ENCODE measurements around the gene BCORL1.

The BCORL1 gene

GRCh38 chrX:129976441-129976840, 6.0 kb upstream of the BCORL1 start:
- peaks cover 70% of the 10 kb centered on the region for H3K27me3 ChIP-seq (ENCODE audit: control insufficient read depth, insufficient read depth, low read length)
- no peaks in the 10 kb centered on the region for H3K36me3 ChIP-seq (ENCODE audit: control insufficient read depth, insufficient read depth, low read length)
- no peak overlapping the region for H3K9ac ChIP-seq (ENCODE audit: low read depth, low read length)
- peaks cover 3% of the 10 kb centered on the region for H3K4me1 ChIP-seq (ENCODE audit: control insufficient read depth, insufficient read depth, low read length)
- H3K4me3 ChIP-seq (ENCODE audit: low read depth, low read length) = no peak overlapping the region
- H3K9me3 ChIP-seq (ENCODE audit: control insufficient read depth, insufficient read depth, low read length) = no peaks in the 10 kb centered on the region

GRCh38 chrX:129979207-129979920, 3.1 kb upstream of the BCORL1 start:
- Histone ChIP-seq H3K9me3 (ENCODE audit: control insufficient read depth, insufficient read depth, low read length) (no peaks in the 10 kb centered on the region), H3K27me3 (ENCODE audit: control insufficient read depth, insufficient read depth, low read length) (peaks cover 54% of the 10 kb centered on the region), H3K4me3 (ENCODE audit: low read depth, low read length) (peak overlapping the region; percentile 46), H3K9ac (ENCODE audit: low read depth, low read length) (no peak overlapping the region), H3K36me3 (ENCODE audit: control insufficient read depth, insufficient read depth, low read length) (no peaks in the 10 kb centered on the region), H3K4me1 (ENCODE audit: control insufficient read depth, insufficient read depth, low read length) (no peaks in the 10 kb centered on the region)

GRCh38 chrX:129980001-129980401, 2.4 kb upstream of the BCORL1 start:
- Histone ChIP-seq H3K4me3 (ENCODE audit: low read depth, low read length) (peak overlapping the region; percentile 32), H3K9me3 (ENCODE audit: control insufficient read depth, insufficient read depth, low read length) (no peaks in the 10 kb centered on the region), H3K27me3 (ENCODE audit: control insufficient read depth, insufficient read depth, low read length) (peaks cover 58% of the 10 kb centered on the region), H3K9ac (ENCODE audit: low read depth, low read length) (no peak overlapping the region), H3K36me3 (ENCODE audit: control insufficient read depth, insufficient read depth, low read length) (no peaks in the 10 kb centered on the region), H3K4me1 (ENCODE audit: control insufficient read depth, insufficient read depth, low read length) (no peaks in the 10 kb centered on the region)

GRCh38 chrX:129980540-129981199, 1.8 kb upstream of the BCORL1 start:
- Histone ChIP-seq H3K36me3 (ENCODE audit: control insufficient read depth, insufficient read depth, low read length) (no peaks in the 10 kb centered on the region), H3K4me3 (ENCODE audit: low read depth, low read length) (peak overlapping the region; percentile 66), H3K9ac (ENCODE audit: low read depth, low read length) (no peak overlapping the region), H3K9me3 (ENCODE audit: control insufficient read depth, insufficient read depth, low read length) (no peaks in the 10 kb centered on the region), H3K27me3 (ENCODE audit: control insufficient read depth, insufficient read depth, low read length) (peaks cover 61% of the 10 kb centered on the region), H3K4me1 (ENCODE audit: control insufficient read depth, insufficient read depth, low read length) (no peaks in the 10 kb centered on the region)

- Histone ChIP-seq H3K4me1 (ENCODE audit: control insufficient read depth, insufficient read depth, low read length) (no peaks in the 10 kb centered on the region), H3K36me3 (ENCODE audit: control insufficient read depth, insufficient read depth, low read length) (no peaks in the 10 kb centered on the region), H3K9me3 (ENCODE audit: control insufficient read depth, insufficient read depth, low read length) (no peaks in the 10 kb centered on the region), H3K9ac (ENCODE audit: low read depth, low read length) (no peak overlapping the region), H3K27me3 (ENCODE audit: control insufficient read depth, insufficient read depth, low read length) (peaks cover 61% of the 10 kb centered on the region), H3K4me3 (ENCODE audit: low read depth, low read length) (peak overlapping the region; percentile 66)
Observed at GRCh38 chrX:129981200-129981553, 1.3 kb upstream of the BCORL1 start.

GRCh38 chrX:129981752-129982299, 609 bp upstream of the BCORL1 start:
- Histone ChIP-seq H3K4me3 (ENCODE audit: low read depth, low read length) (peak overlapping the region; percentile 66), H3K9me3 (ENCODE audit: control insufficient read depth, insufficient read depth, low read length) (no peaks in the 10 kb centered on the region), H3K4me1 (ENCODE audit: control insufficient read depth, insufficient read depth, low read length) (no peaks in the 10 kb centered on the region), H3K27me3 (ENCODE audit: control insufficient read depth, insufficient read depth, low read length) (peaks cover 62% of the 10 kb centered on the region), H3K36me3 (ENCODE audit: control insufficient read depth, insufficient read depth, low read length) (no peaks in the 10 kb centered on the region), H3K9ac (ENCODE audit: low read depth, low read length) (no peak overlapping the region)

GRCh38 chrX:129983575-129984110, 1.2 kb downstream of the BCORL1 start:
- Histone ChIP-seq H3K9me3 (ENCODE audit: control insufficient read depth, insufficient read depth, low read length) (no peaks in the 10 kb centered on the region), H3K36me3 (ENCODE audit: control insufficient read depth, insufficient read depth, low read length) (no peaks in the 10 kb centered on the region), H3K27me3 (ENCODE audit: control insufficient read depth, insufficient read depth, low read length) (peaks cover 54% of the 10 kb centered on the region), H3K4me3 (ENCODE audit: low read depth, low read length) (no peak overlapping the region), H3K9ac (ENCODE audit: low read depth, low read length) (no peak overlapping the region), H3K4me1 (ENCODE audit: control insufficient read depth, insufficient read depth, low read length) (no peaks in the 10 kb centered on the region)

GRCh38 chrX:129984111-129984958, 1.9 kb downstream of the BCORL1 start:
- H3K9me3 ChIP-seq (ENCODE audit: control insufficient read depth, insufficient read depth, low read length) = no peaks in the 10 kb centered on the region
- peak overlapping the region; percentile 78 for H3K4me3 ChIP-seq (ENCODE audit: low read depth, low read length)
- no peaks in the 10 kb centered on the region for H3K36me3 ChIP-seq (ENCODE audit: control insufficient read depth, insufficient read depth, low read length)
- no peaks in the 10 kb centered on the region for H3K4me1 ChIP-seq (ENCODE audit: control insufficient read depth, insufficient read depth, low read length)
- H3K9ac ChIP-seq (ENCODE audit: low read depth, low read length) = no peak overlapping the region
- H3K27me3 ChIP-seq (ENCODE audit: control insufficient read depth, insufficient read depth, low read length) = peaks cover 47% of the 10 kb centered on the region

- H3K4me1 ChIP-seq (ENCODE audit: control insufficient read depth, insufficient read depth, low read length) = no peaks in the 10 kb centered on the region
Observed at GRCh38 chrX:129987871-129988270, 5.4 kb downstream of the BCORL1 start.

GRCh38 chrX:129992181-129992580, 9.7 kb downstream of the BCORL1 start:
- peaks cover 6% of the 10 kb centered on the region for H3K27me3 ChIP-seq (ENCODE audit: control insufficient read depth, insufficient read depth, low read length)
- H3K9me3 ChIP-seq (ENCODE audit: control insufficient read depth, insufficient read depth, low read length) = no peaks in the 10 kb centered on the region
- H3K4me3 ChIP-seq (ENCODE audit: low read depth, low read length) = no peak overlapping the region
- H3K36me3 ChIP-seq (ENCODE audit: control insufficient read depth, insufficient read depth, low read length) = no peaks in the 10 kb centered on the region
- H3K9ac ChIP-seq (ENCODE audit: low read depth, low read length) = no peak overlapping the region
- no peaks in the 10 kb centered on the region for H3K4me1 ChIP-seq (ENCODE audit: control insufficient read depth, insufficient read depth, low read length)

More at GRCh38 chrX:129987871-129988270, 5.4 kb downstream of the BCORL1 start:
- Histone ChIP-seq H3K36me3 (ENCODE audit: control insufficient read depth, insufficient read depth, low read length) (no peaks in the 10 kb centered on the region), H3K9me3 (ENCODE audit: control insufficient read depth, insufficient read depth, low read length) (no peaks in the 10 kb centered on the region), H3K27me3 (ENCODE audit: control insufficient read depth, insufficient read depth, low read length) (peaks cover 33% of the 10 kb centered on the region), H3K9ac (ENCODE audit: low read depth, low read length) (no peak overlapping the region), H3K4me3 (ENCODE audit: low read depth, low read length) (no peak overlapping the region)

- H3K9me3 ChIP-seq (ENCODE audit: control insufficient read depth, insufficient read depth, low read length) = no peaks in the 10 kb centered on the region
- peaks cover 2% of the 10 kb centered on the region for H3K4me1 ChIP-seq (ENCODE audit: control insufficient read depth, insufficient read depth, low read length)
- H3K9ac ChIP-seq (ENCODE audit: low read depth, low read length) = no peak overlapping the region
- no peak overlapping the region for H3K4me3 ChIP-seq (ENCODE audit: low read depth, low read length)
- H3K27me3 ChIP-seq (ENCODE audit: control insufficient read depth, insufficient read depth, low read length) = no peaks in the 10 kb centered on the region
- H3K36me3 ChIP-seq (ENCODE audit: control insufficient read depth, insufficient read depth, low read length) = no peaks in the 10 kb centered on the region
Observed at GRCh38 chrX:129996120-129996519, 13.7 kb downstream of the BCORL1 start.

Data from iPS-15b (cell line).